Measurements from ENCODE around the gene MDM2. TPM values are rescaled to one million over a fixed set of nuclear protein-coding genes. Genes with fewer than 3 reads are reported as not detected.

MDM2 gene
- total and polyA plus RNA-seq, 2 of the 13 experiments (the other 11 are each of a cell fraction or from before 2014, with no cell fraction given): 29.3 to 314 TPM

- peaks cover 5 to 34% of the 10 kb centered on the region in 2 experiments for H3K36me3 ChIP-seq (replicated peaks in 1 of 2; ENCODE audit: control insufficient read depth in 1 of 2, insufficient read depth in 2 of 2, low read length in 2 of 2)
- ChIA-PET CTCF (ENCODE audit: low intra/inter-chr PET ratio, low total read pairs) (no interaction called here), POLR2A (interaction anchor here (1.7 kb wide), 1 partner anchor 26 kb away, joined by 4 read pairs; no protein-coding TSS in a partner anchor)
- peaks cover 10% of the 10 kb centered on the region for H3K4me1 ChIP-seq (ENCODE audit: insufficient read depth, low read length)
- no peaks in the 10 kb centered on the region for H3K9me3 ChIP-seq (ENCODE audit: low read length)
- intact Hi-C loops (cut with micrococcal nuclease; ENCODE audit: unreplicated experiment) (no loop called here), in situ Hi-C loops (cut with HindIII; ENCODE audit: extremely low pct_ligation_motif_present, low pct_unique_long_range_greater_than_20kb) (no loop called here)
- DNase-seq (ENCODE audit: low spot score) (no peak), FAIRE-seq (no peak), ATAC-seq (peak; percentile 57)
- no peak overlapping the region for H3K4me2 ChIP-seq (ENCODE audit: low read depth, low read length)
- no peak overlapping the region for H3K4me3 ChIP-seq (replicated peaks in 1 of 3; ENCODE audit: insufficient read depth in 1 of 3, low read depth in 2 of 3, low read length in 3 of 3)
- 98% methylated on average over 3 of the region's 3 CpGs for WGBS (ENCODE audit: low lambda C conversion rate)
- H2AFZ ChIP-seq (ENCODE audit: low read length): no peak overlapping the region
- H3K27ac ChIP-seq (ENCODE audit: extremely low read length, insufficient read depth, low read length): no peak overlapping the region
- no peak for TF ChIP-seq ZNF12 (CRISPR knock-in tag; IDR thresholded peaks at IDR 0.05)
- TF ChIP-seq POLR2G (IDR thresholded peaks at IDR 0.05; ENCODE audit: low read depth, low read length): 0 out of 2 replicates have a peak, but pooled peaks have one; percentile 29
- H4K20me1 ChIP-seq (ENCODE audit: insufficient read depth, low read length): no peaks in the 10 kb centered on the region
- no peaks in the 10 kb centered on the region for H3K79me2 ChIP-seq (ENCODE audit: insufficient read depth, low read length)
- no peak overlapping the region for H3K9ac ChIP-seq (ENCODE audit: insufficient read depth, low read depth, low read length)
- BruUV-seq (replicated peaks): no TSS peak
- no peaks in the 10 kb centered on the region for H3K27me3 ChIP-seq (ENCODE audit: control insufficient read depth in 1 of 2, insufficient read depth in 2 of 2, low read length in 2 of 2)
These were observed 46.5 kb upstream of the MDM2 start for GRCh38 chr12:68761442-68761812.

DNA sequence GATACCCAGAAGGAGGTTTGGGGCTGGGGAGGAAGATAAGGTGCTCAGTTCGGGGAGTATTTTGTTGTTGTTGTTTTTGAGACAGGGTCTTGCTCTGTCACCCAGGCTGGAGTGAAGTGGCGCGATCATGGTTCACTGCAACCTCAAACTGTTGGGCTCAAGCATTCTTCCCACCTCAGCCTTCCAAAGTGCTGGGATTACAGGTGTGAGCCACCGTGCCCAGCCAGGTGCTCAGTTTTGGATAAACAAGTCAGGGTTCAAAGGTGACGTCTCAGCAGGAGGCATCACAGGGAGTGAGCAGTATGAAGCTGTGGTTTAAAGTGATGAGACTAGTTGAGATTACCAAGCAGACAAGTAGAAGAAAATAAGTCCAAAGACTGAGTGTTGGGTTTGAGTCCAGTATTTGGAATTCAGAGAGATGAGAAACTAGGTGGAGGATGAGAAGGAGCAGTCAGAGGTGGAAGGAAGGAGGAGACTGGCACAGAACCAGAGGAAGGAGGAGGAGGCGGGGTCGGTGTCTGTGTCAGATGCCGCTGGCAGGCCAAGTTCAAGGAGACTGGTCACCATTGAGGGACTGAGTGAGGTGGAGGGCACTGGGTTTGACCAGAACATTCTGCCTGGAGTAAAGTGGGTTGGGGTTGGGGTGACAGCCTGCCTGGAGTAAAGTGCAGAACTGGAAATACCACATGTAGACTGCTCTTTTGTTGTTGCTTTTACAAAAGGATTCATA, 45.9 kb upstream of the MDM2 start:
- intact Hi-C loops (cut with micrococcal nuclease; ENCODE audit: unreplicated experiment) (no loop called here), in situ Hi-C loops (cut with HindIII; ENCODE audit: extremely low pct_ligation_motif_present, low pct_unique_long_range_greater_than_20kb) (no loop called here)
- no peaks in the 10 kb centered on the region for H3K9me3 ChIP-seq (ENCODE audit: low read length)
- ATAC-seq (no peak; the same call in 2 of the 3 replicates), FAIRE-seq (no peak), DNase-seq (ENCODE audit: low spot score) (no peak)
- no peaks in the 10 kb centered on the region for H3K27me3 ChIP-seq (ENCODE audit: control insufficient read depth in 1 of 2, insufficient read depth in 2 of 2, low read length in 2 of 2)
- peaks cover 10% of the 10 kb centered on the region for H3K4me1 ChIP-seq (ENCODE audit: insufficient read depth, low read length)
- BruUV-seq (replicated peaks): no TSS peak
- ChIA-PET CTCF (ENCODE audit: low intra/inter-chr PET ratio, low total read pairs) (no interaction called here), POLR2A (interaction anchor here (1.7 kb wide), 1 partner anchor 25 kb away, joined by 4 read pairs; no protein-coding TSS in a partner anchor)
- no peak overlapping the region for H2AFZ ChIP-seq (ENCODE audit: low read length)
- H3K27ac ChIP-seq (ENCODE audit: extremely low read length, insufficient read depth, low read length): no peak overlapping the region
- no peak overlapping the region for H3K4me3 ChIP-seq (replicated peaks in 1 of 3; ENCODE audit: insufficient read depth in 1 of 3, low read depth in 2 of 3, low read length in 3 of 3)
- H4K20me1 ChIP-seq (ENCODE audit: insufficient read depth, low read length): no peaks in the 10 kb centered on the region
- 85% methylated on average over 8 of the region's 8 CpGs for WGBS (ENCODE audit: low lambda C conversion rate)
- no peak overlapping the region for H3K9ac ChIP-seq (ENCODE audit: insufficient read depth, low read depth, low read length)
- H3K36me3 ChIP-seq (replicated peaks in 1 of 2; ENCODE audit: control insufficient read depth in 1 of 2, insufficient read depth in 2 of 2, low read length in 2 of 2): peaks cover 7 to 40% of the 10 kb centered on the region in 2 experiments; a peak in 4 of 5 replicates
- H3K4me2 ChIP-seq (ENCODE audit: low read depth, low read length): no peak overlapping the region
- H3K79me2 ChIP-seq (ENCODE audit: insufficient read depth, low read length): no peaks in the 10 kb centered on the region
- TF ChIP-seq, protein P1, sequence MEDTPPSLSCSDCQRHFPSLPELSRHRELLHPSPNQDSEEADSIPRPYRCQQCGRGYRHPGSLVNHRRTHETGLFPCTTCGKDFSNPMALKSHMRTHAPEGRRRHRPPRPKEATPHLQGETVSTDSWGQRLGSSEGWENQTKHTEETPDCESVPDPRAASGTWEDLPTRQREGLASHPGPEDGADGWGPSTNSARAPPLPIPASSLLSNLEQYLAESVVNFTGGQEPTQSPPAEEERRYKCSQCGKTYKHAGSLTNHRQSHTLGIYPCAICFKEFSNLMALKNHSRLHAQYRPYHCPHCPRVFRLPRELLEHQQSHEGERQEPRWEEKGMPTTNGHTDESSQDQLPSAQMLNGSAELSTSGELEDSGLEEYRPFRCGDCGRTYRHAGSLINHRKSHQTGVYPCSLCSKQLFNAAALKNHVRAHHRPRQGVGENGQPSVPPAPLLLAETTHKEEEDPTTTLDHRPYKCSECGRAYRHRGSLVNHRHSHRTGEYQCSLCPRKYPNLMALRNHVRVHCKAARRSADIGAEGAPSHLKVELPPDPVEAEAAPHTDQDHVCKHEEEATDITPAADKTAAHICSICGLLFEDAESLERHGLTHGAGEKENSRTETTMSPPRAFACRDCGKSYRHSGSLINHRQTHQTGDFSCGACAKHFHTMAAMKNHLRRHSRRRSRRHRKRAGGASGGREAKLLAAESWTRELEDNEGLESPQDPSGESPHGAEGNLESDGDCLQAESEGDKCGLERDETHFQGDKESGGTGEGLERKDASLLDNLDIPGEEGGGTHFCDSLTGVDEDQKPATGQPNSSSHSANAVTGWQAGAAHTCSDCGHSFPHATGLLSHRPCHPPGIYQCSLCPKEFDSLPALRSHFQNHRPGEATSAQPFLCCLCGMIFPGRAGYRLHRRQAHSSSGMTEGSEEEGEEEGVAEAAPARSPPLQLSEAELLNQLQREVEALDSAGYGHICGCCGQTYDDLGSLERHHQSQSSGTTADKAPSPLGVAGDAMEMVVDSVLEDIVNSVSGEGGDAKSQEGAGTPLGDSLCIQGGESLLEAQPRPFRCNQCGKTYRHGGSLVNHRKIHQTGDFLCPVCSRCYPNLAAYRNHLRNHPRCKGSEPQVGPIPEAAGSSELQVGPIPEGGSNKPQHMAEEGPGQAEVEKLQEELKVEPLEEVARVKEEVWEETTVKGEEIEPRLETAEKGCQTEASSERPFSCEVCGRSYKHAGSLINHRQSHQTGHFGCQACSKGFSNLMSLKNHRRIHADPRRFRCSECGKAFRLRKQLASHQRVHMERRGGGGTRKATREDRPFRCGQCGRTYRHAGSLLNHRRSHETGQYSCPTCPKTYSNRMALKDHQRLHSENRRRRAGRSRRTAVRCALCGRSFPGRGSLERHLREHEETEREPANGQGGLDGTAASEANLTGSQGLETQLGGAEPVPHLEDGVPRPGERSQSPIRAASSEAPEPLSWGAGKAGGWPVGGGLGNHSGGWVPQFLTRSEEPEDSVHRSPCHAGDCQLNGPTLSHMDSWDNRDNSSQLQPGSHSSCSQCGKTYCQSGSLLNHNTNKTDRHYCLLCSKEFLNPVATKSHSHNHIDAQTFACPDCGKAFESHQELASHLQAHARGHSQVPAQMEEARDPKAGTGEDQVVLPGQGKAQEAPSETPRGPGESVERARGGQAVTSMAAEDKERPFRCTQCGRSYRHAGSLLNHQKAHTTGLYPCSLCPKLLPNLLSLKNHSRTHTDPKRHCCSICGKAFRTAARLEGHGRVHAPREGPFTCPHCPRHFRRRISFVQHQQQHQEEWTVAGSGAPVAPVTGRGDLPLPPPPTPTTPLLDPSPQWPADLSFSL (CRISPR knock-in tag; IDR thresholded peaks at IDR 0.05): no peak
- TF ChIP-seq POLR2AphosphoS5 (IDR thresholded peaks at IDR 0.05; ENCODE audit: low read depth, low read length) (no peak), SAFB2 (CRISPR knock-in tag; IDR thresholded peaks at IDR 0.05; ENCODE audit: borderline replicate concordance, low read depth) (no peak), ZNF788 (CRISPR knock-in tag; IDR thresholded peaks at IDR 0.05; ENCODE audit: borderline replicate concordance) (no peak), MED8 (CRISPR knock-in tag; IDR thresholded peaks at IDR 0.05; ENCODE audit: insufficient replicate concordance) (no peak), ZNF776 (CRISPR knock-in tag; IDR thresholded peaks at IDR 0.05) (no peak), ZNF572 (CRISPR knock-in tag; IDR thresholded peaks at IDR 0.05) (no peak)
- TF ChIP-seq, protein P2, sequence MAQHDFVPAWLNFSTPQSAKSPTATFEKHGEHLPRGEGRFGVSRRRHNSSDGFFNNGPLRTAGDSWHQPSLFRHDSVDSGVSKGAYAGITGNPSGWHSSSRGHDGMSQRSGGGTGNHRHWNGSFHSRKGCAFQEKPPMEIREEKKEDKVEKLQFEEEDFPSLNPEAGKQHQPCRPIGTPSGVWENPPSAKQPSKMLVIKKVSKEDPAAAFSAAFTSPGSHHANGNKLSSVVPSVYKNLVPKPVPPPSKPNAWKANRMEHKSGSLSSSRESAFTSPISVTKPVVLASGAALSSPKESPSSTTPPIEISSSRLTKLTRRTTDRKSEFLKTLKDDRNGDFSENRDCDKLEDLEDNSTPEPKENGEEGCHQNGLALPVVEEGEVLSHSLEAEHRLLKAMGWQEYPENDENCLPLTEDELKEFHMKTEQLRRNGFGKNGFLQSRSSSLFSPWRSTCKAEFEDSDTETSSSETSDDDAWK (CRISPR knock-in tag; IDR thresholded peaks at IDR 0.05): no peak

Measured in HepG2 (cell line).